ENCODE data around the gene SLC38A8.

Gene SLC38A8

GRCh38 chr16:83994087-83994486, 48.5 kb downstream of the SLC38A8 start:
- no peak for ATAC-seq

- ATAC-seq = no peak
Measured at GRCh38 chr16:83992624-83993023, 50.0 kb downstream of the SLC38A8 start.

- ATAC-seq = no peak
Measured at GRCh38 chr16:83990492-83990891, 52.1 kb downstream of the SLC38A8 start.

GRCh38 chr16:83989300-83989699, 53.3 kb downstream of the SLC38A8 start:
- ATAC-seq = no peak

GRCh38 chr16:83983491-83983890, 59.1 kb downstream of the SLC38A8 start:
- ATAC-seq = no peak

- ATAC-seq = no peak
Measured at GRCh38 chr16:83981799-83982198, 60.8 kb downstream of the SLC38A8 start.

- no peak for ATAC-seq
Measured at GRCh38 chr16:83980794-83981193, 61.8 kb downstream of the SLC38A8 start.

GRCh38 chr16:83979441-83979840, 63.2 kb downstream of the SLC38A8 start:
- ATAC-seq = no peak

- ATAC-seq = no peak
Measured at GRCh38 chr16:83978401-83978904, 64.1 kb downstream of the SLC38A8 start.

GRCh38 chr16:83977056-83977815, 65.4 kb downstream of the SLC38A8 start:
- ATAC-seq = no peak

GRCh38 chr16:83975590-83976260, 66.9 kb downstream of the SLC38A8 start:
- no peak for ATAC-seq

- no peak for ATAC-seq
Measured at GRCh38 chr16:83974475-83974874, 68.1 kb downstream of the SLC38A8 start.

- no peak for ATAC-seq
Measured at GRCh38 chr16:83973581-83974385, 68.8 kb downstream of the SLC38A8 start.

- ATAC-seq = no peak
Measured at GRCh38 chr16:83973077-83973476, 69.5 kb downstream of the SLC38A8 start.

- ATAC-seq = no peak
Measured at GRCh38 chr16:83972256-83973008, 70.2 kb downstream of the SLC38A8 start.

GRCh38 chr16:83971165-83972130, 71.1 kb downstream of the SLC38A8 start:
- no peak for ATAC-seq

GRCh38 chr16:83970430-83970815, 72.2 kb downstream of the SLC38A8 start:
- ATAC-seq = no peak

GRCh38 chr16:83969771-83970429, 72.7 kb downstream of the SLC38A8 start:
- ATAC-seq = no peak

- ATAC-seq = no peak
Measured at GRCh38 chr16:83968891-83969649, 73.5 kb downstream of the SLC38A8 start.

GRCh38 chr16:83968306-83968851, 74.2 kb downstream of the SLC38A8 start:
- no peak for ATAC-seq

Data from activated CD4-positive, CD25-positive, alpha-beta regulatory T cell treated with anti-CD3 and anti-CD28 coated beads, Interleukin-2, amount 50 U/mL, for 24 hours (primary cell).